HepG2 (cell line): ENCODE results near the gene FOSL2. TPM values are rescaled to one million over a fixed set of nuclear protein-coding genes. Genes with fewer than 3 reads are reported as not detected.

Experiments used
- AGO2 ChIP-seq: fragments of 200-400 bp; formaldehyde crosslinking; optimal IDR thresholded peaks from 2 replicates; pipeline ENCODE3; 2017; ENCODE audit warnings: mild to moderate bottlenecking, low read depth, low read length, moderate library complexity
- ATRX ChIP-seq: sonication (generic); formaldehyde crosslinking; IDR thresholded peaks from 2 replicates; pipeline ENCODE4 v1.4.0; 2020; ENCODE audit warnings: missing genetic modification reagents, borderline replicate concordance
- CCAR2 ChIP-seq: fragments of 200-400 bp; formaldehyde crosslinking; optimal IDR thresholded peaks from 2 replicates; pipeline ENCODE3; 2018; ENCODE audit warnings: low read depth, mild to moderate bottlenecking, low read length, moderate library complexity
- KLF9 ChIP-seq: IDR thresholded peaks from 2 replicates; pipeline ENCODE4 v1.6.1; 2016; ENCODE audit warnings: low read depth
- RARG ChIP-seq: sonication (generic); formaldehyde crosslinking; IDR thresholded peaks from 2 replicates; pipeline ENCODE4 v1.4.0; 2020; ENCODE audit warnings: low read depth, mild to moderate bottlenecking, missing genetic modification reagents
- RFX1 ChIP-seq: fragments of 450-650 bp; IDR thresholded peaks from 2 replicates; pipeline ENCODE4 v1.6.1; 2017
- WIZ ChIP-seq: sonication (generic); formaldehyde crosslinking; IDR thresholded peaks from 2 replicates; pipeline ENCODE4 v1.5.1; 2020; ENCODE audit warnings: mild to moderate bottlenecking, missing genetic modification reagents
- ZBTB38 ChIP-seq: sonication (generic); formaldehyde crosslinking; IDR thresholded peaks from 2 replicates; pipeline ENCODE4 v1.5.1; 2020; ENCODE audit warnings: mild to moderate bottlenecking, missing genetic modification reagents
- ZNF451 ChIP-seq: sonication (generic); formaldehyde crosslinking; IDR thresholded peaks from 2 replicates; pipeline ENCODE4 v1.5.0; 2020; ENCODE audit warnings: mild to moderate bottlenecking, missing genetic modification reagents
- ZNF556 ChIP-seq: sonication (generic); formaldehyde crosslinking; IDR thresholded peaks from 2 replicates; pipeline ENCODE4 v1.4.0; 2020; ENCODE audit warnings: mild to moderate bottlenecking, missing genetic modification reagents, borderline replicate concordance
- ZNF773 ChIP-seq: sonication (generic); formaldehyde crosslinking; IDR thresholded peaks from 2 replicates; pipeline ENCODE4 v1.4.0; 2020; ENCODE audit warnings: missing genetic modification reagents, borderline replicate concordance
- ZNF878 ChIP-seq: sonication (generic); formaldehyde crosslinking; IDR thresholded peaks from 2 replicates; pipeline ENCODE4 v1.8.1; 2023; ENCODE audit warnings: mild to moderate bottlenecking, missing genetic modification reagents, moderate library complexity
- ZNF879 ChIP-seq: sonication (generic); formaldehyde crosslinking; IDR thresholded peaks from 2 replicates; pipeline ENCODE4 v1.8.1; 2023; ENCODE audit warnings: missing genetic modification reagents
- polyA plus RNA-seq, 8 experiments: library from polyadenylated mRNA; depleted of rRNA in 3 of 8; stranded (reverse) in 7 of 8; unstranded in 1 of 8; fragments of >200 nt; fragmentation: Illumina TruSeq in 4 of 8; extraction: Trizol in 4 of 8; gene quantifications; 2 replicates each; pipeline versions ENCODE4 v1.2.1 to v1.2.3, GENCODE V29; 2011 to 2016; ENCODE audit warnings: low read depth in 4 of 8, missing spikeins in 1 of 8, mixed read lengths in 1 of 8; ENCODE audit not compliant: insufficient read depth in 1 of 8
- total RNA-seq, 5 experiments: library from RNA; depleted of rRNA; stranded (reverse); fragments of >200 nt; fragmentation: Illumina TruSeq; extraction: Trizol; gene quantifications; 2 replicates each; pipeline ENCODE4 v1.2.3, GENCODE V29; 2016; ENCODE audit warnings: low read depth in 1 of 5
- TF ChIP-seq, protein P1 (sequence below): sonication (generic); formaldehyde crosslinking; IDR thresholded peaks from 2 replicates; pipeline ENCODE4 v1.4.0; 2020; ENCODE audit warnings: missing genetic modification reagents, borderline replicate concordance
- TF ChIP-seq, protein P2 (sequence below): sonication (generic); formaldehyde crosslinking; IDR thresholded peaks from 2 replicates; pipeline ENCODE4 v1.5.0; 2020; ENCODE audit warnings: mild to moderate bottlenecking, missing genetic modification reagents
- TF ChIP-seq, protein P3 (sequence below): IDR thresholded peaks from 2 replicates; pipeline ENCODE4 v1.4.0; 2020; ENCODE audit warnings: mild to moderate bottlenecking, missing genetic modification reagents
- TF ChIP-seq, protein P4 (sequence below): sonication (generic); formaldehyde crosslinking; IDR thresholded peaks from 2 replicates; pipeline ENCODE4 v1.4.0; 2020; ENCODE audit warnings: missing genetic modification reagents

Gene FOSL2
- total and polyA plus RNA-seq, 2 of the 13 experiments (the other 11 are each of a cell fraction or from before 2014, with no cell fraction given), result 3.4 to 18.1 TPM

DNA sequence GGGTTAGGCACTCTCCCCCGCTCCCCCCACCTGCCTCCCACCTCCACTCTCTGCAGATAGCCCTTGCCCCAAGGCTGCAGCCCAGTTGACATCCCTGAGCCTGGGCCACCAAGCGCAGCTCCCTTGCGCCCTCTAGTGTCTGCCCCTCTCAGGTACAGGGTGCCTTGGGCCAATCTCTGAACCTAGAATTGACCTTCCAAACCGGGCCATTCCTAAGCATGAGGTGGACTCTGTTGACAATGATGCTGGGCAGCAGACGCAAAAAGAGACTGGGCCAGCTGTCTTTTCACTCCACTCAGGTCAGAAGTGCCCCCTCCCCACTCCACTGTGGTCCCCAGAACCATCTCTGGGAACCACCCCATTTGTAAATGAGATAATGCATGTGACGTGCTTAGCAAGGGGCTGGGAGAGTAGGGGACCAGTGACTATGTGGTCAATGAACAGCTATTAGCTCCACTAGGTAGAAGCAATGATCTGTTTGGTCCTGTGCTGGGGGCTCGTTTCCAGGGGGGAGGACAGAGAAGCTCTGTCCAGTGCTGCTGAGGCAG, 60.0 kb downstream of the FOSL2 start (continued):
- TF ChIP-seq, protein P1, sequence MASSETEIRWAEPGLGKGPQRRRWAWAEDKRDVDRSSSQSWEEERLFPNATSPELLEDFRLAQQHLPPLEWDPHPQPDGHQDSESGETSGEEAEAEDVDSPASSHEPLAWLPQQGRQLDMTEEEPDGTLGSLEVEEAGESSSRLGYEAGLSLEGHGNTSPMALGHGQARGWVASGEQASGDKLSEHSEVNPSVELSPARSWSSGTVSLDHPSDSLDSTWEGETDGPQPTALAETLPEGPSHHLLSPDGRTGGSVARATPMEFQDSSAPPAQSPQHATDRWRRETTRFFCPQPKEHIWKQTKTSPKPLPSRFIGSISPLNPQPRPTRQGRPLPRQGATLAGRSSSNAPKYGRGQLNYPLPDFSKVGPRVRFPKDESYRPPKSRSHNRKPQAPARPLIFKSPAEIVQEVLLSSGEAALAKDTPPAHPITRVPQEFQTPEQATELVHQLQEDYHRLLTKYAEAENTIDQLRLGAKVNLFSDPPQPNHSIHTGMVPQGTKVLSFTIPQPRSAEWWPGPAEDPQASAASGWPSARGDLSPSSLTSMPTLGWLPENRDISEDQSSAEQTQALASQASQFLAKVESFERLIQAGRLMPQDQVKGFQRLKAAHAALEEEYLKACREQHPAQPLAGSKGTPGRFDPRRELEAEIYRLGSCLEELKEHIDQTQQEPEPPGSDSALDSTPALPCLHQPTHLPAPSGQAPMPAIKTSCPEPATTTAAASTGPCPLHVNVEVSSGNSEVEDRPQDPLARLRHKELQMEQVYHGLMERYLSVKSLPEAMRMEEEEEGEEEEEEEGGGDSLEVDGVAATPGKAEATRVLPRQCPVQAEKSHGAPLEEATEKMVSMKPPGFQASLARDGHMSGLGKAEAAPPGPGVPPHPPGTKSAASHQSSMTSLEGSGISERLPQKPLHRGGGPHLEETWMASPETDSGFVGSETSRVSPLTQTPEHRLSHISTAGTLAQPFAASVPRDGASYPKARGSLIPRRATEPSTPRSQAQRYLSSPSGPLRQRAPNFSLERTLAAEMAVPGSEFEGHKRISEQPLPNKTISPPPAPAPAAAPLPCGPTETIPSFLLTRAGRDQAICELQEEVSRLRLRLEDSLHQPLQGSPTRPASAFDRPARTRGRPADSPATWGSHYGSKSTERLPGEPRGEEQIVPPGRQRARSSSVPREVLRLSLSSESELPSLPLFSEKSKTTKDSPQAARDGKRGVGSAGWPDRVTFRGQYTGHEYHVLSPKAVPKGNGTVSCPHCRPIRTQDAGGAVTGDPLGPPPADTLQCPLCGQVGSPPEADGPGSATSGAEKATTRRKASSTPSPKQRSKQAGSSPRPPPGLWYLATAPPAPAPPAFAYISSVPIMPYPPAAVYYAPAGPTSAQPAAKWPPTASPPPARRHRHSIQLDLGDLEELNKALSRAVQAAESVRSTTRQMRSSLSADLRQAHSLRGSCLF, result no peak
- TF ChIP-seq, protein P2, sequence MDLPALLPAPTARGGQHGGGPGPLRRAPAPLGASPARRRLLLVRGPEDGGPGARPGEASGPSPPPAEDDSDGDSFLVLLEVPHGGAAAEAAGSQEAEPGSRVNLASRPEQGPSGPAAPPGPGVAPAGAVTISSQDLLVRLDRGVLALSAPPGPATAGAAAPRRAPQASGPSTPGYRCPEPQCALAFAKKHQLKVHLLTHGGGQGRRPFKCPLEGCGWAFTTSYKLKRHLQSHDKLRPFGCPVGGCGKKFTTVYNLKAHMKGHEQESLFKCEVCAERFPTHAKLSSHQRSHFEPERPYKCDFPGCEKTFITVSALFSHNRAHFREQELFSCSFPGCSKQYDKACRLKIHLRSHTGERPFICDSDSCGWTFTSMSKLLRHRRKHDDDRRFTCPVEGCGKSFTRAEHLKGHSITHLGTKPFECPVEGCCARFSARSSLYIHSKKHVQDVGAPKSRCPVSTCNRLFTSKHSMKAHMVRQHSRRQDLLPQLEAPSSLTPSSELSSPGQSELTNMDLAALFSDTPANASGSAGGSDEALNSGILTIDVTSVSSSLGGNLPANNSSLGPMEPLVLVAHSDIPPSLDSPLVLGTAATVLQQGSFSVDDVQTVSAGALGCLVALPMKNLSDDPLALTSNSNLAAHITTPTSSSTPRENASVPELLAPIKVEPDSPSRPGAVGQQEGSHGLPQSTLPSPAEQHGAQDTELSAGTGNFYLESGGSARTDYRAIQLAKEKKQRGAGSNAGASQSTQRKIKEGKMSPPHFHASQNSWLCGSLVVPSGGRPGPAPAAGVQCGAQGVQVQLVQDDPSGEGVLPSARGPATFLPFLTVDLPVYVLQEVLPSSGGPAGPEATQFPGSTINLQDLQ, result no peak
- TF ChIP-seq ZNF773 (CRISPR knock-in tag), result no peak
- TF ChIP-seq, protein P3, sequence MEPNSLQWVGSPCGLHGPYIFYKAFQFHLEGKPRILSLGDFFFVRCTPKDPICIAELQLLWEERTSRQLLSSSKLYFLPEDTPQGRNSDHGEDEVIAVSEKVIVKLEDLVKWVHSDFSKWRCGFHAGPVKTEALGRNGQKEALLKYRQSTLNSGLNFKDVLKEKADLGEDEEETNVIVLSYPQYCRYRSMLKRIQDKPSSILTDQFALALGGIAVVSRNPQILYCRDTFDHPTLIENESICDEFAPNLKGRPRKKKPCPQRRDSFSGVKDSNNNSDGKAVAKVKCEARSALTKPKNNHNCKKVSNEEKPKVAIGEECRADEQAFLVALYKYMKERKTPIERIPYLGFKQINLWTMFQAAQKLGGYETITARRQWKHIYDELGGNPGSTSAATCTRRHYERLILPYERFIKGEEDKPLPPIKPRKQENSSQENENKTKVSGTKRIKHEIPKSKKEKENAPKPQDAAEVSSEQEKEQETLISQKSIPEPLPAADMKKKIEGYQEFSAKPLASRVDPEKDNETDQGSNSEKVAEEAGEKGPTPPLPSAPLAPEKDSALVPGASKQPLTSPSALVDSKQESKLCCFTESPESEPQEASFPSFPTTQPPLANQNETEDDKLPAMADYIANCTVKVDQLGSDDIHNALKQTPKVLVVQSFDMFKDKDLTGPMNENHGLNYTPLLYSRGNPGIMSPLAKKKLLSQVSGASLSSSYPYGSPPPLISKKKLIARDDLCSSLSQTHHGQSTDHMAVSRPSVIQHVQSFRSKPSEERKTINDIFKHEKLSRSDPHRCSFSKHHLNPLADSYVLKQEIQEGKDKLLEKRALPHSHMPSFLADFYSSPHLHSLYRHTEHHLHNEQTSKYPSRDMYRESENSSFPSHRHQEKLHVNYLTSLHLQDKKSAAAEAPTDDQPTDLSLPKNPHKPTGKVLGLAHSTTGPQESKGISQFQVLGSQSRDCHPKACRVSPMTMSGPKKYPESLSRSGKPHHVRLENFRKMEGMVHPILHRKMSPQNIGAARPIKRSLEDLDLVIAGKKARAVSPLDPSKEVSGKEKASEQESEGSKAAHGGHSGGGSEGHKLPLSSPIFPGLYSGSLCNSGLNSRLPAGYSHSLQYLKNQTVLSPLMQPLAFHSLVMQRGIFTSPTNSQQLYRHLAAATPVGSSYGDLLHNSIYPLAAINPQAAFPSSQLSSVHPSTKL, result peak; percentile 25; the same call in 1 of the 2 replicates
- TF ChIP-seq ZNF556 (CRISPR knock-in tag), result no peak
- TF ChIP-seq, protein P4, sequence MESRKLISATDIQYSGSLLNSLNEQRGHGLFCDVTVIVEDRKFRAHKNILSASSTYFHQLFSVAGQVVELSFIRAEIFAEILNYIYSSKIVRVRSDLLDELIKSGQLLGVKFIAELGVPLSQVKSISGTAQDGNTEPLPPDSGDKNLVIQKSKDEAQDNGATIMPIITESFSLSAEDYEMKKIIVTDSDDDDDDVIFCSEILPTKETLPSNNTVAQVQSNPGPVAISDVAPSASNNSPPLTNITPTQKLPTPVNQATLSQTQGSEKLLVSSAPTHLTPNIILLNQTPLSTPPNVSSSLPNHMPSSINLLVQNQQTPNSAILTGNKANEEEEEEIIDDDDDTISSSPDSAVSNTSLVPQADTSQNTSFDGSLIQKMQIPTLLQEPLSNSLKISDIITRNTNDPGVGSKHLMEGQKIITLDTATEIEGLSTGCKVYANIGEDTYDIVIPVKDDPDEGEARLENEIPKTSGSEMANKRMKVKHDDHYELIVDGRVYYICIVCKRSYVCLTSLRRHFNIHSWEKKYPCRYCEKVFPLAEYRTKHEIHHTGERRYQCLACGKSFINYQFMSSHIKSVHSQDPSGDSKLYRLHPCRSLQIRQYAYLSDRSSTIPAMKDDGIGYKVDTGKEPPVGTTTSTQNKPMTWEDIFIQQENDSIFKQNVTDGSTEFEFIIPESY (CRISPR knock-in tag), result no peak
- TF ChIP-seq WIZ (CRISPR knock-in tag), result no peak
- no peak for TF ChIP-seq AGO2
- no peak for TF ChIP-seq ZBTB38 (CRISPR knock-in tag)
- TF ChIP-seq KLF9, result no peak
- peak; percentile 59; the same call in 1 of the 2 replicates for TF ChIP-seq ZNF451
- no peak for TF ChIP-seq ZNF879 (CRISPR knock-in tag)
- no peak for TF ChIP-seq RARG
- TF ChIP-seq ATRX (CRISPR knock-in tag), result no peak
- TF ChIP-seq ZNF878 (CRISPR knock-in tag), result no peak
- no peak for TF ChIP-seq CCAR2
- TF ChIP-seq RFX1, result no peak
